Heart left ventricle (tissue), 13 donors: ENCODE data around the gene GPC6.

Experiments
- POLR2A ChIP-seq, 2 donors: fragments of 450-650 bp; IDR thresholded peaks; one replicate each; pipeline ENCODE4 v1.6.1; 2017; ENCODE audit warnings: antibody characterized with exemption in 2 of 2, mild to moderate bottlenecking in 2 of 2, moderate library complexity in 2 of 2
- TF ChIP-seq, protein P1 (sequence below), 12 donors: fragments of 200-600 bp; sonication (generic) in 4 of 12; IDR thresholded peaks; one replicate each; pipeline versions ENCODE4 v1.5.0 to v1.8.0; 2018 to 2022; ENCODE audit warnings: antibody characterized with exemption in 12 of 12, mild to moderate bottlenecking in 5 of 12
- donor health status: ischemic (EF 13 %, LVEDD 7.1; RV severe dilation, severe dysfunction).
- donor health status: DM: no; HTN: yes; CAD: no.
- donor health status: DM: no; HTN: no; CAD: no.
- donor health status: ischemic (EF 25% LVEDD 6.9; RV normal size, moderate dysfunction).
- donor health status: ischemic (EF 25% LVEDD 5.7; RV mildly dilated, moderate dysfunction).
- donor health status: ischemic (EF 35%, LVEDD 5.7; RV mildly dilated, moderate dysfunction).
- donor health status: nonischemic (EF 11% LVEDD 7.7; RV severe dilation, severe dysfunction).
- donor health status: DM: yes; HTN: yes; CAD: no.
- donor health status: PGD.
- donor health status: ischemic (EF 29% LVEDD 5.4; RV normal size, mild dysfunction).
- donor health status: nonischemic (EF 23%, LVEDD 6.1; RV moderate dilation, normal function).

DNA sequence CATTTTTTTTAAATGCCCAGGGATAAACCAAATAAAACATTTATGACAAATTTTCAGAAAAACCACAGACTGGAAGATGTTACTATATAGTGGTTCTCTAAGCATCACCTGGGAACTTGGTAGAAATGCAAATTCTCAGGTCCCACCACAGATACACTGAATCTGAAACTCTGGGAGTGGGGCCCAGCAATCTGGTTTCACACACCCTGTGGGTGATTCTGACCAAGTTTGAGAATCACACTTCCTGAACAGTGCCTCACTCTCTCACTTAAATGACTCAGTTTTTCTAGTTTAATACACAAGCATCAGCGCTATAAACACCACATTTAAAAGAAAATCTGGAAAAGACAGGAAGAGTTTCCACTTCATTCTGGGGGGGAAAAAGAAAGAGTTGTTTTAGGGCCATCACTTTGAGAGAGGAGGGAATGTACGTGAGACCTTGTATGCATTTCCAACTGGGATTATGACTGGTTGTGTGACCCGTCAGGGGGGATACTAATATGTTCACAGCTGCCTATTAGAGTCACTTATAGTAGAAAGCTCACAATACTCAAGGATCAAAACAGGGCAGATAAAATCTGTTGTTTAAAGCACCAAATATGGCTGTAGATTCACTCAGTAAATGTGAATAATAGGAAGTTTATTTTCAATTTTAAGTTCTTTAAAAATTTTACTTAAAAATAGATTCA is 567.7 kb downstream of the GPC6 start:
- TF ChIP-seq POLR2A (IDR thresholded peaks at IDR 0.05) = no peak
- TF ChIP-seq, protein P1, sequence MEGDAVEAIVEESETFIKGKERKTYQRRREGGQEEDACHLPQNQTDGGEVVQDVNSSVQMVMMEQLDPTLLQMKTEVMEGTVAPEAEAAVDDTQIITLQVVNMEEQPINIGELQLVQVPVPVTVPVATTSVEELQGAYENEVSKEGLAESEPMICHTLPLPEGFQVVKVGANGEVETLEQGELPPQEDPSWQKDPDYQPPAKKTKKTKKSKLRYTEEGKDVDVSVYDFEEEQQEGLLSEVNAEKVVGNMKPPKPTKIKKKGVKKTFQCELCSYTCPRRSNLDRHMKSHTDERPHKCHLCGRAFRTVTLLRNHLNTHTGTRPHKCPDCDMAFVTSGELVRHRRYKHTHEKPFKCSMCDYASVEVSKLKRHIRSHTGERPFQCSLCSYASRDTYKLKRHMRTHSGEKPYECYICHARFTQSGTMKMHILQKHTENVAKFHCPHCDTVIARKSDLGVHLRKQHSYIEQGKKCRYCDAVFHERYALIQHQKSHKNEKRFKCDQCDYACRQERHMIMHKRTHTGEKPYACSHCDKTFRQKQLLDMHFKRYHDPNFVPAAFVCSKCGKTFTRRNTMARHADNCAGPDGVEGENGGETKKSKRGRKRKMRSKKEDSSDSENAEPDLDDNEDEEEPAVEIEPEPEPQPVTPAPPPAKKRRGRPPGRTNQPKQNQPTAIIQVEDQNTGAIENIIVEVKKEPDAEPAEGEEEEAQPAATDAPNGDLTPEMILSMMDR (IDR thresholded peaks at IDR 0.05) = no peak
